Spleen (tissue), 13 donors: Measurements from ENCODE around the gene ATOSA. TPM values are rescaled to one million over a fixed set of nuclear protein-coding genes. Genes with fewer than 3 reads are reported as not detected.
A peak's percentile ranks its signal among the peaks of the same experiment; 100 is the strongest.

Source experiments
- DNase-seq: peaks from one replicate; pipeline ENCODE4 v3.0.0-alpha.2; 2020
- H3K27ac ChIP-seq, 8 donors: fragments of 200-600 bp; sonication (generic) in 7 of 8; 1 replicate in 4 of 8; 2 replicates in 4 of 8; pipeline versions ENCODE4 v1.5.0 to v1.8.0; 2016 to 2021; ENCODE audit warnings: inconsistent platforms in 4 of 8, mild to moderate bottlenecking in 4 of 8, moderate library complexity in 1 of 8
- H3K27me3 ChIP-seq, 7 donors: fragments of 200-600 bp; sonication (generic) in 6 of 7; replicated peaks in 1 of 7; 1 replicate in 4 of 7; 2 replicates in 3 of 7; pipeline versions ENCODE4 v1.5.0 to v1.8.0; 2016 to 2021; ENCODE audit warnings: inconsistent platforms in 3 of 7, mild to moderate bottlenecking in 1 of 7
- H3K36me3 ChIP-seq, 6 donors: fragments of 200-600 bp; sonication (generic) in 5 of 6; 1 replicate in 4 of 6; 2 replicates in 2 of 6; pipeline versions ENCODE4 v1.5.0 to v1.8.0; 2016 to 2021; ENCODE audit warnings: inconsistent platforms in 2 of 6
- H3K4me1 ChIP-seq, 6 donors: fragments of 200-600 bp; sonication (generic) in 5 of 6; 1 replicate in 3 of 6; 2 replicates in 3 of 6; pipeline versions ENCODE4 v1.5.0 to v1.8.0; 2016 to 2021; ENCODE audit warnings: inconsistent platforms in 3 of 6
- H3K4me3 ChIP-seq, 8 donors: fragments of 200-600 bp; sonication (generic) in 7 of 8; 1 replicate in 4 of 8; 2 replicates in 4 of 8; pipeline versions ENCODE4 v1.5.0 to v1.8.0; 2016 to 2021; ENCODE audit warnings: inconsistent platforms in 4 of 8, mild to moderate bottlenecking in 4 of 8, moderate library complexity in 2 of 8
- H3K9me3 ChIP-seq, 8 donors: fragments of 200-600 bp; sonication (generic) in 7 of 8; 1 replicate in 4 of 8; 2 replicates in 4 of 8; pipeline versions ENCODE4 v1.5.0 to v1.8.0; 2016 to 2021; ENCODE audit warnings: inconsistent platforms in 4 of 8
- POLR2A ChIP-seq, 3 donors: fragments of 450-650 bp; IDR thresholded peaks; one replicate each; pipeline ENCODE4 v1.5.1; 2017; ENCODE audit warnings: antibody characterized with exemption in 3 of 3, mild to moderate bottlenecking in 1 of 3
- POLR2AphosphoS5 ChIP-seq, 3 donors: sonication (generic); formaldehyde crosslinking; IDR thresholded peaks; one replicate each; pipeline ENCODE4 v1.5.1; 2017; ENCODE audit warnings: antibody characterized with exemption in 3 of 3
- WGBS, 5 donors: extraction: QIAGEN DNeasy Blood & Tissue Kit in 3 of 5; methylation state at CpG; one replicate each; pipeline versions ENCODE4 v1.1.5 to v1.1.7; 2013 to 2018; 5-methylcytosine and 5-hydroxymethylcytosine counted together
- intact Hi-C: fragments of 100-400 bp; cut with DNase I; formaldehyde crosslinking; loops from one replicate; pipeline ENCODE4 v1.15.0; 2023; ENCODE audit warnings: low total_unique reads
- long read RNA-seq, 2 donors: transcript quantifications; one replicate each; lab custom pipeline, GENCODE V29; 2026
- polyA plus RNA-seq, 3 donors: library from polyadenylated mRNA; stranded (reverse); fragments of 200-250 nt; gene quantifications; one replicate each; pipeline ENCODE4 v1.2.1, GENCODE V29; 2013
- total RNA-seq, 7 donors: library from RNA; depleted of rRNA in 3 of 7; stranded (reverse); fragments of >200 nt in 3 of 7; fragmentation: NEBNext Ultra II Directional in 4 of 7; extraction: Animal tissue kit (Norgen Biotek cat#: 25700) in 4 of 7; gene quantifications; one replicate each; pipeline versions ENCODE4 v1.1.0 to v1.2.1, GENCODE V29; 2016 to 2021
- TF ChIP-seq, protein P1 (sequence below), 11 experiments: fragments of 200-600 bp in 7 of 11; fragments of 450-650 bp in 4 of 11; sonication (generic) in 4 of 11; IDR thresholded peaks in 8 of 11; conservative IDR thresholded peaks in 3 of 11; 1 replicate in 7 of 11; 2 replicates in 4 of 11; pipeline versions ENCODE4 v1.4.0 to v1.8.0; 2016 to 2021; ENCODE audit warnings: antibody characterized with exemption in 11 of 11, inconsistent platforms in 4 of 11, mild to moderate bottlenecking in 1 of 11
- donor health status: healthy with polysubstance abuse.
- donor health status: DM: no; HTN: no; CAD: no; lungs with moderate emphysema.
- donor health status: DM: no; HTN: no; CAD: no.
- donor health status: Bipolar disorder and iron deficiency.
- donor health status: healthy.
- donor health status: DM: no; HTN: no; CAD: no.
- donor health status: DM: yes; HTN: yes; CAD: no.

ATOSA gene
- 100 to 1,000 TPM in 2 of 7 donors, 10 to 100 TPM in 5; 65.2 to 148 (median 80.3) TPM for total RNA-seq
- 10 to 100 TPM; 57.0 to 80.7 (median 59.9) TPM for polyA plus RNA-seq
- long read RNA-seq, donor 1, partial matches to known transcripts, result 0 of 1 reads
- long read RNA-seq, donor 1, other reads (novel, unspliced or antisense), result 0 of 1 reads
- long read RNA-seq, donor 2, full-length matches to known transcripts, result 3 of 3 reads
- long read RNA-seq, donor 2, partial matches to known transcripts, result 0 of 3 reads
- long read RNA-seq, donor 2, other reads (novel, unspliced or antisense), result 0 of 3 reads

- Histone ChIP-seq H3K27me3 (no peaks in the 10 kb centered on the region), H3K27ac (peak within 1 kb of the TSS; percentile 95 to 99 (median 99)), H3K36me3 (peaks cover 0 to 28% (median 5%) of the 10 kb centered on the region in 6 donors), H3K4me1 (peaks cover 31 to 86% (median 78%) of the 10 kb centered on the region in 6 donors), H3K9me3 (no peaks in the 10 kb centered on the region), H3K4me3 (peak within 1 kb of the TSS; percentile 56 to 88 (median 84))
- intact Hi-C loops, result loop anchor here (5.0 kb wide), 1 partner anchor 48 kb away; no protein-coding TSS in a partner anchor
- peak; percentile 93 to 96 (median 95) for TF ChIP-seq POLR2AphosphoS5 (IDR thresholded peaks at IDR 0.05)
- TF ChIP-seq, protein P1, sequence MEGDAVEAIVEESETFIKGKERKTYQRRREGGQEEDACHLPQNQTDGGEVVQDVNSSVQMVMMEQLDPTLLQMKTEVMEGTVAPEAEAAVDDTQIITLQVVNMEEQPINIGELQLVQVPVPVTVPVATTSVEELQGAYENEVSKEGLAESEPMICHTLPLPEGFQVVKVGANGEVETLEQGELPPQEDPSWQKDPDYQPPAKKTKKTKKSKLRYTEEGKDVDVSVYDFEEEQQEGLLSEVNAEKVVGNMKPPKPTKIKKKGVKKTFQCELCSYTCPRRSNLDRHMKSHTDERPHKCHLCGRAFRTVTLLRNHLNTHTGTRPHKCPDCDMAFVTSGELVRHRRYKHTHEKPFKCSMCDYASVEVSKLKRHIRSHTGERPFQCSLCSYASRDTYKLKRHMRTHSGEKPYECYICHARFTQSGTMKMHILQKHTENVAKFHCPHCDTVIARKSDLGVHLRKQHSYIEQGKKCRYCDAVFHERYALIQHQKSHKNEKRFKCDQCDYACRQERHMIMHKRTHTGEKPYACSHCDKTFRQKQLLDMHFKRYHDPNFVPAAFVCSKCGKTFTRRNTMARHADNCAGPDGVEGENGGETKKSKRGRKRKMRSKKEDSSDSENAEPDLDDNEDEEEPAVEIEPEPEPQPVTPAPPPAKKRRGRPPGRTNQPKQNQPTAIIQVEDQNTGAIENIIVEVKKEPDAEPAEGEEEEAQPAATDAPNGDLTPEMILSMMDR (IDR thresholded peaks at IDR 0.05 in 8 of 11, conservative IDR thresholded peaks at IDR 0.05 in 3 of 11), result peak in 4 of 11 experiments; percentile 7 to 35 (median 26)
- peak; percentile 36 to 85 (median 76) for TF ChIP-seq POLR2A (IDR thresholded peaks at IDR 0.05)
- peak; percentile 99 for DNase-seq
- WGBS, 5 donors, result 1 to 2% (median 2%) methylated on average over 32 to 54 of the region's 55 CpGs
These were observed at the start of gene ATOSA for GRCh38 chr15:52679232-52680040. Gene ATOSA (minus strand): TSS chr15:52679388. CDS start chr15:52678021, 1,367 bp downstream.

GRCh38 chr15:52728899-52729298 is 49.7 kb upstream of the ATOSA start:
- no peak overlapping the region for H3K27ac ChIP-seq
- H3K9me3 ChIP-seq, result no peaks in the 10 kb centered on the region
- intact Hi-C loops, result loop anchor here (5.0 kb wide), 1 partner anchor 52 kb away; the partner anchor contains the start of gene ATOSA
- no peak overlapping the region for H3K4me3 ChIP-seq
- TF ChIP-seq, protein P1 (IDR thresholded peaks at IDR 0.05 in 8 of 11, conservative IDR thresholded peaks at IDR 0.05 in 3 of 11), result no peak
- TF ChIP-seq POLR2A (IDR thresholded peaks at IDR 0.05) (no peak), POLR2AphosphoS5 (IDR thresholded peaks at IDR 0.05) (no peak)
- peaks cover 6 to 39% (median 20%) of the 10 kb centered on the region in 6 donors for H3K4me1 ChIP-seq
- WGBS, 5 donors, result 84 to 92% (median 87%) methylated on average over 2 of the region's 2 CpGs
- no peak for DNase-seq
- no peaks in the 10 kb centered on the region for H3K27me3 ChIP-seq
- H3K36me3 ChIP-seq, result no peaks in the 10 kb centered on the region

DNA sequence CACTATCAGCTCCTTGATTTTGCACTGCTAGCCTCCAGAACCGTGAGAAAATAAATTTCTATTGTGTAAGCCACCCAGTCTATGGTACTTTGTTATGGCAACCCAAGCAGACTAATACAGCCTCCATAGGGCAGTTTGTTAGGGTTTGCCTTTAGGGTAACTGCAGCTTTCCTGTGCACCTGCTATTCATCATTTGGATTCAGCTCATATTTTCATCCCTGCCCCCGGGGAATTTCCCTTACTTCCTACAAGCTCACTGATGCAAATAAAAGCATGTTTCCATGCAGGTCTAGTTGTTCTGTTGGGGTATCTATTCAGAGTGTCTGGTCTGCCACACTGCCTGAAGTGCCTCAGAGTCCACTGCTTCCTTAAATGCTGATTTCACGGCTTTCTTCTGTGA is 48.6 kb upstream of the ATOSA start:
- no peaks in the 10 kb centered on the region for H3K9me3 ChIP-seq
- peaks cover 6 to 29% (median 17%) of the 10 kb centered on the region in 6 donors for H3K4me1 ChIP-seq
- WGBS, 5 donors, result 53 to 80% (median 72%) methylated on average over 3 of the region's 3 CpGs
- DNase-seq, result no peak
- intact Hi-C loops, result loop anchor here (5.0 kb wide), 1 partner anchor 51 kb away; the partner anchor contains the start of gene ATOSA
- no peak for TF ChIP-seq POLR2A (IDR thresholded peaks at IDR 0.05)
- TF ChIP-seq POLR2AphosphoS5 (IDR thresholded peaks at IDR 0.05), result no peak
- TF ChIP-seq, protein P1 (IDR thresholded peaks at IDR 0.05 in 8 of 11, conservative IDR thresholded peaks at IDR 0.05 in 3 of 11), result no peak
- no peak overlapping the region for H3K4me3 ChIP-seq
- H3K36me3 ChIP-seq, result no peaks in the 10 kb centered on the region
- no peaks in the 10 kb centered on the region for H3K27me3 ChIP-seq
- no peak overlapping the region for H3K27ac ChIP-seq
